Measurements from ENCODE around the gene ZNF620.

GRCh38 chr3:40497288-40497687 is 8.6 kb upstream of the ZNF620 start:
- TF ChIP-seq, protein P1, sequence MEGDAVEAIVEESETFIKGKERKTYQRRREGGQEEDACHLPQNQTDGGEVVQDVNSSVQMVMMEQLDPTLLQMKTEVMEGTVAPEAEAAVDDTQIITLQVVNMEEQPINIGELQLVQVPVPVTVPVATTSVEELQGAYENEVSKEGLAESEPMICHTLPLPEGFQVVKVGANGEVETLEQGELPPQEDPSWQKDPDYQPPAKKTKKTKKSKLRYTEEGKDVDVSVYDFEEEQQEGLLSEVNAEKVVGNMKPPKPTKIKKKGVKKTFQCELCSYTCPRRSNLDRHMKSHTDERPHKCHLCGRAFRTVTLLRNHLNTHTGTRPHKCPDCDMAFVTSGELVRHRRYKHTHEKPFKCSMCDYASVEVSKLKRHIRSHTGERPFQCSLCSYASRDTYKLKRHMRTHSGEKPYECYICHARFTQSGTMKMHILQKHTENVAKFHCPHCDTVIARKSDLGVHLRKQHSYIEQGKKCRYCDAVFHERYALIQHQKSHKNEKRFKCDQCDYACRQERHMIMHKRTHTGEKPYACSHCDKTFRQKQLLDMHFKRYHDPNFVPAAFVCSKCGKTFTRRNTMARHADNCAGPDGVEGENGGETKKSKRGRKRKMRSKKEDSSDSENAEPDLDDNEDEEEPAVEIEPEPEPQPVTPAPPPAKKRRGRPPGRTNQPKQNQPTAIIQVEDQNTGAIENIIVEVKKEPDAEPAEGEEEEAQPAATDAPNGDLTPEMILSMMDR (IDR thresholded peaks at IDR 0.05; ENCODE audit: poor library complexity, severe bottlenecking), result no peak
- no peak for TF ChIP-seq EP300 (conservative IDR thresholded peaks at IDR 0.05; ENCODE audit: poor library complexity, severe bottlenecking)

All from neural cell (in vitro differentiated cells).